Subcutaneous adipose tissue (tissue), 4 donors: ENCODE measurements around the gene FHL5. TPM values are rescaled to one million over a fixed set of nuclear protein-coding genes. Genes with fewer than 3 reads are reported as not detected.

ENCODE experiments used
- small RNA-seq: library from RNA; depleted of rRNA; stranded (forward); fragments of <200 nt; gene quantifications from one replicate; pipeline ENCODE3, GENCODE V24; 2016
- total RNA-seq, 4 donors: library from RNA; depleted of rRNA; stranded (reverse); fragments of >200 nt; gene quantifications; one replicate each; pipeline ENCODE4 v1.1.0, GENCODE V29; 2016
- TF ChIP-seq, protein P1 (sequence below): fragments of 450-650 bp; IDR thresholded peaks from one replicate; pipeline ENCODE4 v1.5.1; 2016; ENCODE audit warnings: low read depth, mild to moderate bottlenecking, control low read depth, antibody characterized with exemption, moderate library complexity

The FHL5 gene
- total RNA-seq, 4 donors from 2014 or later, result 26.7 to 38.6 (median 35.9) TPM

DNA sequence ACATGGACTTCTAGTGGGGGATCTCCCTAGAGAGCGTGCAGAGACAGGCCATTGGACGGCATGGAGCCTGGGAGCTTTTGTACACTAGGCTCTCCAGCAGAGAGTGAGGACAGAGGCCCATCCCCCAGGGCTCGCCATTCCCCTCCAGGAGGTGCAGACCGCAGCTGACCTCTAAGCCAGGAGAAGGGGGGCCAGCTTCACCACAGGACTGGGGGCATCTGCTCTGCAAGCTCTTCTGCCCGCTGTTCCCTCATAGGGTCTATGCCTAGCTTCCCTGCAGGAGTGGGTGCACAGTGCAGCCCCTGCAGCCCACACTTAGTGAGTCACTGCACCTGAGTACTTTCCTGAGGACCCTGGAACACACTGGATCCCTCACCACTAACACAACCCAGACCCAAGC, 94.4 kb downstream of the FHL5 start:
- TF ChIP-seq, protein P1, sequence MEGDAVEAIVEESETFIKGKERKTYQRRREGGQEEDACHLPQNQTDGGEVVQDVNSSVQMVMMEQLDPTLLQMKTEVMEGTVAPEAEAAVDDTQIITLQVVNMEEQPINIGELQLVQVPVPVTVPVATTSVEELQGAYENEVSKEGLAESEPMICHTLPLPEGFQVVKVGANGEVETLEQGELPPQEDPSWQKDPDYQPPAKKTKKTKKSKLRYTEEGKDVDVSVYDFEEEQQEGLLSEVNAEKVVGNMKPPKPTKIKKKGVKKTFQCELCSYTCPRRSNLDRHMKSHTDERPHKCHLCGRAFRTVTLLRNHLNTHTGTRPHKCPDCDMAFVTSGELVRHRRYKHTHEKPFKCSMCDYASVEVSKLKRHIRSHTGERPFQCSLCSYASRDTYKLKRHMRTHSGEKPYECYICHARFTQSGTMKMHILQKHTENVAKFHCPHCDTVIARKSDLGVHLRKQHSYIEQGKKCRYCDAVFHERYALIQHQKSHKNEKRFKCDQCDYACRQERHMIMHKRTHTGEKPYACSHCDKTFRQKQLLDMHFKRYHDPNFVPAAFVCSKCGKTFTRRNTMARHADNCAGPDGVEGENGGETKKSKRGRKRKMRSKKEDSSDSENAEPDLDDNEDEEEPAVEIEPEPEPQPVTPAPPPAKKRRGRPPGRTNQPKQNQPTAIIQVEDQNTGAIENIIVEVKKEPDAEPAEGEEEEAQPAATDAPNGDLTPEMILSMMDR, result no peak

DNA sequence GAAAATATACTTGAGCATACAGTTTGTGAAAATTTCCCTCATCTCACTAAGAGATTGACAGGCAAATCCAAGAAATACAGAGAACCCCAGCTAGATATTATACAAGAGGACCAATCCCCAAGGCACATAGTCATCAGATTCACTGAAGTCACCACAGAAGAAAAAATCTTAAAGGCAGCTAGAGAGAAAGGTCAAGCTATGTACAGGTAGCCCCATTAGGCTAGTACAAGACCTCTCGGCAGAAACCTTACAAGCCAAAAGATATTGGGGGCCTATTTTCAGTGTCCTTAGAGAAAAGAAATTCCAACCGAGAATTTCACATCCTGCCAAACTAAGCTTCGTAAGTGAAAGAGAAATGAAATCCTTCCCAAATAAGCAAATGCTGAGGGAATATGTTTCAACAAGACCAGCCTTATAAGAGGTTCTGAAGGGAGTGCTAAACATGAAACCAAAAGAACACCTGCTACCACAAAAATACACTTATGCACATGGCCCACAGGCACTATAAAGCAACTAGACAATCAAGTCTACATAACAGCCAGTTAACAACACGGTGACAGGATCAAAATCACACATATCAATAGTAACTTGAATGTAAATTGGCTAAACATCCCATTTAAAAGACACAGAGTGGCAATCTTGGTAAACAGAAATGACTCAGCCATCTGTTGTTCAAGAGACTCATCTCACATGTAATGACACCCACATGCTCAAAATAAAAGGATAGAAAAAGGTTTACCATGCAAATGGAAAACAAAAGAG, 96.3 kb downstream of the FHL5 start:
- TF ChIP-seq, protein P1, result no peak

Small RNAs within 50 kb of the gene (small RNA-seq; reads per million reads assigned to genes)
- gene RNU4-70P, result not detected

Other genes starting within 250 kb of the FHL5 start
- gene UFL1, start 41.3 kb upstream of the FHL5 start, total RNA-seq, result 10 to 100 TPM; 22.6 to 31.6 (median 27.0) TPM